Stimulated activated CD4-positive, alpha-beta T cell treated with anti-CD3 and anti-CD28 coated beads, Interleukin-15, amount 100 ng/mL, for 1 hour (primary cell): ENCODE measurements around the gene USP47.

Source experiments
- DNase-seq, 2 donors: peaks; one replicate each; pipeline ENCODE4 v3.0.0-alpha.2; 2020; ENCODE audit warnings: low read depth in 1 of 2, low spot score in 1 of 2

USP47 gene

GRCh38 chr11:11979488-11980117 lies 137.8 kb downstream of the USP47 start:
- no peak for DNase-seq

- no peak for DNase-seq
These were observed 138.4 kb downstream of the USP47 start for GRCh38 chr11:11980200-11980599.

DNA sequence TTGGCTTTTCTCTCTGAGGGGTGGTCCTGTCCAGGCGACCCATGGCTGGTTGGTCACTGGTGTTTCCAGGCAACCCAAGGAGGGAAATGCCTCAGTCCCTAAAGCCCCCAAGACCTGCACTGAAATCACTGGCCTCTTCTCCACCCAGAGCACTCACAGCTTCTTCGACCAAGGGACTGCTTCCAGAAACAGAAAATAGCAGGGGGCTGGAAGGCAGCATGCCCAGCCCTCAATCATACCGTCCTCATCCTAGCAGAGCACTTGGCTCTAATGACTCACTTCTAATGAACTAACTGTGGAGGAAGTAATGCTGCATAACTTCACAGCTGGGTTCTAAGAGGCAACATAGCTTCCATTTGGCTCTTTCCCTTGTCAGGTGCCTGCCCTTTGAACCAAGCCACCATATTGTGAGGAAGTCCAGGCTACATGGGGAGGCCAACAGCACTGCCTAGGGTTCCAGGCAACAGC lies 139.1 kb downstream of the USP47 start:
- no peak for DNase-seq

- no peak for DNase-seq
These were observed 139.6 kb downstream of the USP47 start for GRCh38 chr11:11981364-11981763.

DNA sequence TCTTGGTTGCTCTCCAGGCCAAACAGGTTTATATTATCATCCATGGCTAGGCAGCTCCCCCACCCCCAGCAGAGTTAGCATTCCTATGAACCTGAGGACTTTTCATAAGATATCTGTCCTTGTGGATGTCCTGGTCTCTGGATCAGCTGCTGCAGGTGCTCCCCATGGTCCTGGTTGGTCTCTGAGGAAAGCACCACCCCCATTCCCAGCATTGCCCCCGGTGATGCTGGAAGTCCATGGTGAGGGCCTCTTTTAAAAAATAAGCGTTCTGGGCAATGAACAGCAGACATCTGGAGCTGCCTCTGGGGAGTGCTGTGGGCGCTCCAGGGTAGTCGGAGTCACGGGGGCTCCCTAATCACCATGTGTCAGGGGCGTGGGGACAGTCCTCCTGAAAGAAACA lies 140.1 kb downstream of the USP47 start:
- no peak for DNase-seq

GRCh38 chr11:11982461-11982860 lies 140.7 kb downstream of the USP47 start:
- DNase-seq: no peak

DNA sequence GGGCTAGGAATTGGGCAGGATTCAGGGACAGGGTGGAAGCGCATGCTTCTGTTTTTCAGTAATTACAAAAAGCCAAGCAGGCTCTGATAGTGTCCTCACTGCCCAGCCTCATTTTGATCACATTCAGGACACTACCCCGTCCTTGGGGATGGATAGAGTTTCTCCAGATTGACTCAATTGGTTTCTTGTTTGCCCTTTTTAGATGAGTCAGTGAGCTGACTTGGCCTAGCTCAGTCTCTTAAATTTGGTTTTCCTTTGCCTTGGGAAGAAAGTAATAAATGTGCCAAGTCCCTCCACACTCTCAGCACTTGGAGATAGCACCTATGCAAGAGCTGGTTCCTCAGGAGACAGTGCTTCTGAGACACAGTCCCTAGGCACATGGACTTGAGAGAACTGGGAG lies 141.2 kb downstream of the USP47 start:
- DNase-seq: no peak

DNA sequence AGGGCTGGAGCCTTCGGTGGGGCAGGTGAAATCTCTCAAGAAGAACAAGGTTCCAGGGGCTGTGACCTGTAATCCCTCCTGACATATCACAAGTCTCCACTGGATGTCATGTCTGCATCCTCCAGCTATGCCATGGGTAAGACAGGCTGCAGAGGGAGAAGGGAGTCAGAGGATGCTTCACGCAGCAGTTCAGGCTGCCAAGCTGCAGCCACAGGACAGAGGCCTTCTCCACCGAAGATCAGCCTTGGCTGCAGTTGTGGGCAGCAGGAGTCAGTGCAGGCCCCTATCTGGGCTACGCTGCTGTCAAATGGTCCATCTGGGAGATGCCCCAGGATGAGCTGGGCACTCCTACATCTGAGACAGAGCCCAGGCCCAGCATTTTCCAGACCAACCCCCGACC lies 141.7 kb downstream of the USP47 start:
- no peak for DNase-seq

GRCh38 chr11:11984563-11984962 lies 142.8 kb downstream of the USP47 start:
- no peak for DNase-seq

DNA sequence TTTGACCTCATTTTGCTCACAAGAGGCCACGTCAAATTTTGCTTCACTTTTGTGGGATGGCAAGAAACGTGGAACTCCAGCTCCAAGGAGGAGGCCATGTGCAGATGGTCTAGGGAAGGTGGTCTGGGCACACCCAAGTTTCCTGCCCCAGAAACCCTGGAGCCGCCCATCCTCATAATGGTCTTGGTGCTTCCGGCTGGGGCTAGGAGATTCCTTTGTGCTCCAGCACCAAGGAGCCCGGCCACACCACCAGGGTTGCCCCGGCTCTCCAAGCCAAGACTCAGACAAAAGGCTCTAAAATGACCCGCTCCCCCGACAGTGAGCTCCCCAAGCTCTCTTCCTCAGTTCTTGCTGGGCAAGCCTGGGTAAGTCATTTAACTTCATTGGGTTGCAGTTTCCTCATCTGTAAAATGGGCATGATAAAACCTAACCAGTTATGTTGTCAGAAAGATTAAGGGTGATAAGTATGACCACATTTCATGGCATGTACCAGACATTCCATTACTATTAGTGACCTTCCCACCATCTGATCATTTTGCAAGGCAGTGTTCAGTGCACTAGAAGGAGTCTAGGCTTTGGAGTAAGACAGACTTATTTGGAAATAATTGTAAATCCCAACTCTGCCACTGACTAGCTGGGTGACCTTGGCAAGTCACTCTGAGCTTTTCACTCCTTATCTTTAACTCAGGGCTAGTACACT lies 143.4 kb downstream of the USP47 start:
- DNase-seq: no peak

DNA sequence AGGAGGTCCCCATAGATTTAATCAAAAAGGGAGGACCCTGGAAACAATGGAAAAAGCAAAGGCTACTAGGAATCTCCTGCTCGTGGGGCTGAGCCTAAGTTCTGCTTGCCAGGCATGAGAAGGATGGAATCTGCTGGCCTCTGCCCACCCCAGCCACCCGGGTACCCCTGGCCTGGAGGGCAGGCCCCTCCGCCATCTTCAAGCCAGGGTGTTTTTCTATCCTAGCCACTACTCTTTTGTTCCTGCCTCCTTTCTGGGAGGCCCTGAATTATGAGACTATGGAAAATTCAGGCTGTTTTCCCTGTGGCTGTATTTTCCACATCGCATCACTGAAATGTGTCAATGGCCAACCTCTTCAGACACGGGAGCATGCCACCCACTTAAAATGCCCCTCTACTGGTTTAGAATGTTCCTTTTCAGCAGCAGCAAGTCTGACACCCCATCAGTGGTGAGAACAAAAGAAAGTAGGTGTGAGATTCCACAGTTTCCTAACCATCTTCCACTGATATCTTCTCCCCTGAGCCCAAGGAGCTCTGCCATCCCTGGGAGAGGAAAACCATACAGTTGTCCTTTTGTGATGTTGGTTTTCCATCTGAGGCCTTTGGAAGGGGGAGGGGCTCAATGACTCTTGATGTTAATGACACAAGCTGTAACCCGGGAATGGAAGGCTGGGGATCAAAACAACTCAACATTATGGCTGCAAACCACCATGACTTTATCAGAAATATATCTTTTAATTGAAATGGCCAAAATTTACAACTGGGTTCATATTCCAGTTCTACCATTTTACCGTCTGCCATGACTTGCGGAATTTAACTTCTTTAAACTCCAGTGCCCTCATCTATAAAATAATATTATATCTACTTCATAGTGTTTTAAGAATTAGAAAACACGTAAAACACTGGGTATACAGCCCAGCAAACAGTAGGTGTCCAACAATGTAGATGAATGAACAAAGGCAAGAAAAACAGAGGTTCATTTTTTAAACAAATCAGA lies 144.5 kb downstream of the USP47 start:
- no peak for DNase-seq

DNA sequence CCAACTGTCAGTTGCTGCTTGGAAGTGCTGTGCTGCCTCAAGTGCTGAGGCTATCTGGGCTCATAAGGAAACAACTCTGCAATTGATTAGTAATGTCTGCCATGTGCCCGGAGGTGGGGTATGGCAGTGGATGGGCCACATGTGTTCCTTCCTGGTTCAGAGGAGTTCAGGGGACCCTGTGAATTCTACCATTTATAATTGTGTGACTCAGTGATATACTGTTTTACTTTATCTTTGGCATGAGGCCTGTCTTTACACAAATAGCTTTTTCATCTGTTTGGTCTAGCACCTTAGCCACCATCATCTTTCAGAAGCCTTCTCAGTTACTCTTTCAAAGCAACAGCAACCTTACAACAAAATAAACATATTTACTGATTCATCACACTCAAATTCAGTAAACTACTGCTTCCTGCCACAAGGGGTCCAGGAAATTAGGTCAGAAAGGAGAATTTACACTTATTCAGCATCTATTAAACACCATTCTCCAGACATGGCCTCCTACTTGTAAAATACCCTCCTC lies 145.8 kb downstream of the USP47 start:
- no peak for DNase-seq

DNA sequence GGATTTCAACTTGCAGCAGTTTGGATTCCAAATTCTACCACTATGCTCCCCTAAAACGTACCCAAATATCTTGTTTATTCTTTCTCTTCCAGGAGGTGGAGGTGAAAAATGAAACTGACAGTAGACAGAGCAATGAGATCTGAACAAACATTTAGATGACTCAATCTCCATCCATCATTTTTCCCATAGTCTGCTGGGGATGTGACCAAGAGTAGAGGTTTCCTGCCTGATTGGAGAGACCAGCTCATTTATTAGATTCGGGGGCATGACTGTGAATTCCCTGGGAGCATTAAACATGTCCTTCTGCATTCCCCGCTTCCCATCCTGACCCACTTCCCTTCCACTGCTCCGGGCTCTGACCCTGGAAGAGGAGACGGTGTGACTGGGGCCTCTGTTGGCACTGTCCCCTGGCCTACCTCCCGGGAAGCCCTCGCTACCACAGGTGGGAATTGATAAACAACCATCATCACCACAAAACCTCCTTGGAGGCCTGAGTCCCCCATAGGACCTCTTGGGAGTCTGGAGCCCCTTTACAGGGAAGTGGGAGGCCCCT lies 146.4 kb downstream of the USP47 start:
- DNase-seq: no peak

- DNase-seq: no peak
These were observed 147.0 kb downstream of the USP47 start for GRCh38 chr11:11988681-11989261.

DNA sequence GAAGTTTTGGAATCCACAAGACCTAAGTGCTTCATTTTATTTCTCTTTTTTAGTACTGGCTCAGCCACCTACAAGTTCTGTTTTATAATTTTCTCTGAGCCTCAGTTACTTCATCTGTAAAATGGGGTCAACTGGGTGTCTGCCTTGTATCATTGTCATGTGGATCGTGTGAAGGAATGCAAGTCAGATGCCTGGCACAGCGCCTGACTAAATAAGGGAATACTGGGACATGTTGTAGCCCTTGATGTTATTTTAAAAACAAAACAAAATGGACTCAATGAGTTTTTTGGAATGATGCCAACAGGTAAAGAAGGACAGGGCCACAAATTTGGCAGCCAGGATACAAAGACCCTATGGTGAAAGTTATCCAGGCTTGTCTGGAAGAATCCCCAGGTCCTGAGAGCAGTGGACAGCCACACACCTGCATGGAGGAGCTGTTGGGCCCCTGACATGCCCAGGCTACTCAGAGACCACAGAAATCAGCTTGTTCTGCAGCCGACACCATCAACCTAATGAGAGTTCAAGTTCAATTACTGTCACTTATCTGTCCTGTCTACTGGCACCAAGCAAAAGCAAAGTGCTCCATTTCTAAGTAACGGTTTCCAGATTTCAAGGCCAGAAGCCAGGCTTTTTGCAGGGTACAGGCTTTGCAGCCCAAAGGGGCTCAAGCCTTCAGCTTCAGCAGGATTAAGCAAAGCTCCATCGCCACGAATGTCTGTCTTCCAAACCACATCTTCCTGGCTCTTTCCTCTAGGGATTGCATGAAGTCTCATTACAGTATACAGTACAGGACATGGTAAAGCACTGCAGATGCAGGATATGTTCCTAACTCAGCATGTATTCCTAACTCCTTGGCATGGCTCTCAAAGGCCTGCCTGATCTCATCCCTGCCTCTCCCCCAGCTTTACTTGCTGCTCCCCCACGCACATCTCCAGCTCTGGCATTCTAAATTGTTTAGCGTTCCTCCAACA lies 148.3 kb downstream of the USP47 start:
- no peak for DNase-seq

GRCh38 chr11:11992257-11993212 lies 150.8 kb downstream of the USP47 start:
- no peak for DNase-seq

DNA sequence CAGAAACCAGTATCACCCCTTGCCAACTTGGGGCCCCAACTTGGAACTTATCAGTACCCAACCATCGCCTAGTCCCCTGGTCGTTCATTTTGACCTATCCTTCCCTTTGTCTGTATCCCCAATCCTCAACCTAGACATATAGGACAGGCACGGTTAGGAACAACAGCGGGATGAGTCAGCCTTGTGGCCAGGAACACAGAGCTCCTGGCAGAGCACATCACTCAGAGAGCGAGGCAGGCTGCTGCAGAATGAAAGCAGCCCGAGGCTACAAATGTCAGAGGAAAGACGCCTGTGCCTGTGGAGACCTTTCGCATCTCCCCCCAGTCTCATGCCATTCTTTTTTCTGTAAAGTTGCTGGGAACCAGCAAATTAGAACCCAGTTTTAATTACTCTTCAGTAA lies 152.1 kb downstream of the USP47 start:
- DNase-seq: no peak

DNA sequence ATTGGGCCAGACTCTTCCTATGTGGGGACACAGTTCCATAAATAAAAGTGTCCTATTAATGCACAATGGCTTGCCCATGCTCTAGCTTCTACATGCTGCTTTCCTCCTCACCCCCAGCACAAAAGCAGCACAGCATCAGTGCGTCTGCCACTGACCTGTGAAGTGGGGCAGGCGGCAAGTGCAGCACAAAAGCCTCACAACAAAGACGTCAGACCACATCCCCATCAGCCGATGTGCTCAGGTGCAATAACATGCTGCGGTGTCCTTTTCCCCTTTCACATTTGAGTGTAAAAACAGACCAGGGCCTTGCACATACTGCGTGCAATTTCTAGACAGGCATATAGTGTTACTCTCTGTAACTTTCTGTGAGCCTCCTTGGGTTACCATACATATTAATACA lies 153.8 kb downstream of the USP47 start:
- DNase-seq: no peak
